NCI-H2171 treated with DMSO at 0.1 percent for 48 hours (cell line): ENCODE data around the gene BBS9.

Source experiments
- DNase-seq: peaks from one replicate; lab custom pipeline; 2025; lab: John Stamatoyannopoulos, UW

Gene BBS9

GRCh38 chr7:33357846-33358245 lies 228.5 kb downstream of the BBS9 start:
- DNase-seq = no peak

DNA sequence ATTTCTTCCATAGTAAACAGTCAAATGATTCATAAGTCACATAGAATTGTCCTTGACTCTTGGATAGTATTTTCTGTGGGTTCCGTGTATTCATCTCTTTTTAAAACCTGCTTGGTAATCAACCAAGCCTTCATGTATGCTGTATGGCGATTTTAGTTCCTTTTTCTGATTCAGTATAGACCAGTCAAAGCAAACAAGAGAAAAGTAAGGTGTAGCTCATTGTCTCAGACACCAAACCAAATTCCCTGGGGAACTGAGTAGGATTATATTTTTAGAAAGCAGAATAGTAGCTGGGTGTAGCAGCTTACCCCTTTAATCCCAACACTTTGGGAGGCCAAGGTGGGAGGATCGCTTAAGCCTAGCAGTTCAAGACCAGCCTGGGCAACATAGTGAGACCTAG lies 240.5 kb downstream of the BBS9 start:
- no peak for DNase-seq

DNA sequence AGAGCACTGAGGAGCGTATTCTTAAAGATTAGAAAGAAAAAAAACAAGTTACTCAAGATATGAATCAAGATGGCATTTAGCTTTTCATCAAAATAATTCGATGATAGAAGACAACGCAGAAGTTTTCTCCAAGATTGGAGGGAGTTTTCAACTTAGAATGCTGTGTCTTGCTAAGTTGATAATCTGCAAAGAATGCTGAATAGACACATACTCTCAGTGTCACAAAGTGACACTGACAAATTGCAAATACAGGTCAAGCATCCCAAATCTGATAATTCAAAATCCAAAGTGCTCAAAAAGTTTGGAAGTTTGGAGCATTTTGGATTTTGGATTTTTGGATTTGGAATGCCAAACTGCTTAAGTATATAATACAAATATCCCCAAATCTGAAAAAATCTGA lies 243.8 kb downstream of the BBS9 start:
- no peak for DNase-seq

- DNase-seq = peak; percentile 9
Measured at GRCh38 chr7:33379891-33380525, 250.6 kb downstream of the BBS9 start.

DNA sequence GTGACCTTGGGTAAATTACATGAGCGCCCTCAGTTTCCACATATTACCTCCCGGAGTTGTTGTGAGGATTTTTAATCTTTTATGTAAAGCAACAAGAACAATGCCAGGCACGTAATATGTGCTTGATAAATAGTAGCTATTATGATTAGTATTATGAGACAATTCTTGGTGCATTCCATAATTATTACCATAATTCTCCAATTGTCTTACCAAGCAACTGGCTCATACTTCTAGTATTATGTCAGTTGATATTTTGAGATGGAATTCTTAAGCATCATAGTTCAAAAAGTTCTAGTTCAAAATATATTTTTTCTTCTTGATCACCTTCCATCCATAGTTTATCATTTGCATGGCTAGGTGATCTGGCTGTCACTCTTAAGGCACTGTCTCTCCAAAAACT lies 259.0 kb downstream of the BBS9 start:
- DNase-seq = no peak

GRCh38 chr7:33392148-33392547 lies 262.8 kb downstream of the BBS9 start:
- DNase-seq = peak; percentile 94

GRCh38 chr7:33393770-33394169 lies 264.4 kb downstream of the BBS9 start:
- no peak for DNase-seq

- DNase-seq = peak; percentile 92
Measured at GRCh38 chr7:33395340-33395739, 266.0 kb downstream of the BBS9 start.

DNA sequence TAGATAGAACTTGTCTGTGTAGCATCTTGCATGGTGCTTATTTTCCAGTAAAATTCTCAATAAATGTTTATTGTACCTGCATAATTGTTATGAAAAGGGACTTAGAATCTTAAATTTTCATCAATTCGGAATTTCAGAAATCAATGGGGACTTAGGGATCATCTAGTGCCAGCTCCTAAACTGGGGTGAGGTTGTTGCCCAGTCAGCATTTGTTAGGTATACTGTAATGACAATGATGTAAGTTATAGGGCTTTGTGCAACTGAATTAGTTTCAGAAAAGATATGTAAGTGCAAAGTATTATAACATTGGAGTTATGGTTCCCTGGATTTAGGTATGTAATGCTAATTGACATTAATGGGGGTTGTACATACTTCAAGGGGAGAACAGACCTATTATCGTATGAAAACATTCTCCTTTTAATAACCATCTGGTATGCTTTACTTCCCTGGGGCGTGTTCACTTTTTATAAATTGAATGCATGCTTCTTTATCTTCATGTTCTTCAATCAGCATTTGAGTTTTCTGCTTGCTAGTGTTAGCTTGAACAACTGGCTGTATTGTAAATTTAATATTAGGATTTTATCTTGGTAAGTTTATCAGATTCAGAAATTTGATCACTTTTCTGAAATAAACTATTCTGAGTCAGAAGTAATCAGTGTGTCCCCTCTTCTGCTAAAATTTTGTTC lies 270.3 kb downstream of the BBS9 start:
- DNase-seq = peak; percentile 70

DNA sequence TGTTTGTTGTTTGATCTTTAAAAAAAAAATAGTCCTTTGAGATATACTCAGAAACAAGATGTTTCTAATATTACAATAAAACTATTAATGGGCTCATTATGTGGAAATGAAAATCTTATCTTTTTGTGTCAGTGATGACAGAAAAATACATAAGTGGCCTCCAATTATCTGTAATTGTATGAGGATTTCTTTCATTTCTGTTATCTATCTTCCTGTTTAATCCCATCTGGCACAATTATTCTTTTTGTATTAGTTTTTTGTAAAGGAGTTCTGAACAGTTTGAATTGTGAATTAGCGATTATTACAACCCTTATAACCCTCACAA lies 270.8 kb downstream of the BBS9 start:
- DNase-seq = peak; percentile 52

GRCh38 chr7:33410266-33410665 lies 280.9 kb downstream of the BBS9 start:
- no peak for DNase-seq

DNA sequence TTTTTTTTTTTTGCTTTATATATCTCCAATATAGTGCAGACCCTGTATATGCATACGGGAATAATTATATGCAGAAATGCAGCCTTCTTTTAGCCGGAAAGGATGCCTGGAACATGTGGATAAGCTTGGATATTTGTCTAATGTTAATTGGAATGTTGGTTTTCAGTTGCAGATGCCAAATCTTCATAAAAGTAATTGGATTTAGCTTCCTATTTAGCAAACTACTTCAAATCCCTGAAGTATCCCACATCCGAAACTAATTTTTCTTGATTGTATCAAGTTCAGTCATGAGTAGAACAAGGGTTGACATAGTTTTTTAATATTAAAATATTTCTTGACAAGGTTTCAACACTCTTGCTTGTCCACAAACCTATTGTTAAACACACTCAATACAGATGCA lies 281.7 kb downstream of the BBS9 start:
- no peak for DNase-seq

GRCh38 chr7:33412331-33412730 lies 283.0 kb downstream of the BBS9 start:
- no peak for DNase-seq

DNA sequence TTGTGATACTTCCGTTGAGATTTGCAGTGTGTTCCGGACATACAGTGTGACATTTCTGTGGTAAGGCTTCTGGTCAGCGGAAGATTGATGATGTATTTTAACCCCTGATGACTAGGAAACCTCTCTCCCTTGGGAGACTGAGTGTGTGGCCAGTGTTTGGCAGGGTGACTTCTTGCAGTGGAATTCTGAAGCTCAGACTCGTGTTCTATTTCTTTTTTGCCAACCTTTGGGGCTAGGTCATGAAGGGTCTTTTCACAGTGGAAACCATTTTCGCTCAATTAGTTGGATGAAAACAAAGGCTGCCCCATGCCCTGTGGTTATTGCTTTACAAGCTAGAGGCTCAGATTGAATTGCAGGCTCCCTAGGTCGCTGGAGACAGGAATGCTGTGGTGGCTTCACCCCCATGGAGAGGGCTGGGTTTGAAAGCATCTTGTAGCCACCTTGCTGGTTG lies 288.9 kb downstream of the BBS9 start:
- no peak for DNase-seq

DNA sequence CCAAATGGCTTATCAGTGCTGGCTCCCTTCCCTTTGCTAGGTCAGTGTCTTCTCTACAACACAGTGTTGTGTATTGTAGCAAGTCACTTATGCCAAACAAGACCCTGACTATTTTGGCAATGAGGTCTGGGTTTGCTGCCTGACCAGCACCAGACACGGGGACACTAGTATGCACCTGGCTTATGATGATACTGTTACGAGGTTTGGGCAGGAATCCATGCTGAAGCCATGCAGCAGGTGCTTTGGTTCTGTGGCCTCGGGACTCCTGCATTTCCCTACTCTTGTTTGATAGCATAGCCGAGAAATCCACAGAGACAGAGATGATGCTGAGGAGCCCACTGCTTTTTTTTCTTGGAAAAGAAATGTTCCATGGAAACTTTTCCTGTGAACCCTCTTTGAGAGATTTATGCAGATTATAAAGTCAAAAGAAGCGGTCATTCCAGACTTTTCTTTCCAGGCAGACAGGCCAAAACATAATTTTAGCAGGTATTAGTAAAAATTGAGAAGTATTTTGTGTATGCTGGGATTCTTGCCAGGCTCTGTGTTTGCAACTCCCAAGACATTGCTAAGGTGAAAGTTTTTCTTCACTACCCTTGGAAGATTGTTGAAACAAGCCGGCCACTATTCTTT lies 291.1 kb downstream of the BBS9 start:
- DNase-seq = no peak

DNA sequence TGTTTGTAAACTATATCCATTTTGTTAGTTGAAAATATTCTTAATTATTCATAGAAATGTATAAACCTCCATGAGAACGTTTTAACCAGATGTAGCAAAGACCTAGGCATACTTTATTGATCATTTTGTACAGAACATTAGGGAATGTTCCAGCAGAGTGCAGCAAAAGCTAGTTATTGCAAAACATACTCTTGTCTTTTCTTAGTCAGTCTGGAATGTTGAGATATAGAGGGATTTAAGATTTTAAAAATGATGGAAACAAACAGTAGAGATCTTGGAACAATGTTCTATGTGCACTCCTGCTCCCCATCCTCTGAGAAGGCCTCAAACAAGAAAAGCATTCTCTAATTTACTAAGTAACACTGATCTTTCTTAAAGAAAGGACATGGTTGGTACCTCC lies 292.1 kb downstream of the BBS9 start:
- no peak for DNase-seq

- no peak for DNase-seq
Measured at GRCh38 chr7:33422141-33422540, 292.8 kb downstream of the BBS9 start.

DNA sequence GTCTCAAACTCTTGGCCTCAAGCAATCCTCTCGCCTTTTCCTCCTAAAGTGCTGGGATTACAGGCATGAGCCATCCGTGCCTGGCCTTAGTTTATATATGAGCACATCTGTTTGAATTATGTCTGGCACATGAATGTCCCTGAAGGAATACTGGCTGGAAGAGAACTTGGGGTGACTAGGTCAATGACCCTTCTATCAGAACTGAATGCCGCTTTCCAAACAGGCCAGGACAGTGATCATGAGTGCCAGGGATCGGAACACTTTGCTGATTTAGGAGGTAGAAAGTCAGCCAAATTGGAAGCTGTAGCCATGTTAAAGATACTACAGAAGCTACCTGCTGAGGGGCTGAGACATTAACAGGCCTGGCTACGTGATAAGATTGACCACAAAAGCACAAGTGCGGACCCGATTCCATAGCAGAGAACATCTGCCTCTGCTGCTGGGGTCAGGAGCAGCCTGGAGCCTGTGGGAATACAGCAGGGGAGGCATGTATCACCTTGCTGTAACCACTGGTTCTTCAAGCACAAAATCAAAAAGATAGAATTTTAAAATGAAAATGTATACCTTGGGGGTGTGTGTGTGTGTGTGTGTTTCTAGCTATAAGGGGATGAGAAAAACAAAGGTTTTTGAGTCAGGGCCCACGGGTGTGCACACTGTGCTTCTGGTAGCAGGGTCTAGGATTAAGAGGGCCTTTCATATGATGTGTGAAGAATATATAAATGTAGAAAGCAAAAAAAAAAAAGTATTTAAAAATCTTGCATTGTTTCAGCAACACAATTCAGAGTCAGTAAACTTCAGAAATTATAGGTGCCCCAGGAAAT lies 293.7 kb downstream of the BBS9 start:
- no peak for DNase-seq

GRCh38 chr7:33423646-33424020 lies 294.3 kb downstream of the BBS9 start:
- DNase-seq = no peak

DNA sequence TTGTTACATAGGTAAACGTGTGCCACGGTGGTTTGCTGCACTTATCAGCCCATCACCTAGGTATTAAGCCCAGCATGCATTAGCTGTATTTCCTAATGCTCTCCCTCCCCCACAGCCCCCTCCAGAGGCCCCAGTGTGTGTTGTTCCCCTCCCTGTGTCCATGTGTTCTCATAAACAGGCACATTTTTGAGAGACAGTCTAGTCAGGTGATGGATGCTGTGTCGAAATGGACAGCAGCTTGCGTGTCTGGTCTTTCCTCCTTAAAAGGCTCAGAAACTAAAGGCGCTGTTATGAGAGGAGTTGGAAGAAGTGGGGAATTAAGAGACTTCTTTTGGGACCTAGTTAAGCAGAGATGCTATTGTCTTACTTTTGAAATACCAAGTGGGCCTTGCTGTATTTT lies 296.0 kb downstream of the BBS9 start:
- no peak for DNase-seq

DNA sequence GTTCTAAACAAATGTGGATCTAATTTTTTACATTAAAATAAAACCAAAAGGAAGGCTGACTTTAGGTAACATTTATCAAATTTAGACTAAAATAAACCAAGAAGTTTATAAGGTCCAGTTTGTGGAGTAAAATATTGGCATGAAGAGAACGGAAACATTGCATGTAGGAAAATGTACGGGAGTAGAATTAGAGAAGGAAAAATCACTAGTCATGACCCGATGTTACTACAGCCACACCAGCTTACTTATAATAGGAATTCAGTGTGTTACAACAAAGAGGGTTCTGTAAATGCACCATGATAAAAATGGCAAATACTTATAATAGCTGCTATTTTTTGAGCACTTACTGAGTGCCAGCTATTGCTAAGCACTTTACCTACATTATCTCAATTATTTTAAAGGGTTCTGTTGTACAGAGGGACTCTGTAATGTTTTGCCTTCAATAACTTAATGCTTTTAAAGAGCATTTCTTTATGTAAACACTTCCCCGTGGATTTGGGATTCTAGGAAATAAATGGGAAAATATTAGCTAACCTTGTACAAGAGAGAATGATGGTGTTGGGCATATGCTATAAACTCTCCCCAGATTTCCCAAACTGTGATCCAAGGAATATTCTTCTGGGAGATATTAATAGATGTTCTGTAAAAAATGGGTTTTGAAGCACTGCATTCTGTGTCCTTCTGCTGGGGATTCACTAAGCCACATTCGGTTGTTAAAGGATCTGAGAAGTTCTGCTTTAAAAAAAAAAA lies 296.7 kb downstream of the BBS9 start:
- no peak for DNase-seq

- DNase-seq = no peak
Measured at GRCh38 chr7:33428415-33428814, 299.1 kb downstream of the BBS9 start.
